ENCODE data around the gene GPR108. TPM values are rescaled to one million over a fixed set of nuclear protein-coding genes. Genes with fewer than 3 reads are reported as not detected.
"Not testable (repeated sequence)": the region's sequence is repeated elsewhere in the genome, so short reads cannot be mapped to it uniquely, and the experiment has no call there.

Gene GPR108
- polyA plus RNA-seq, 1 donor (not counting 4 experiments of a cell fraction or from before 2014, with no cell fraction given) = 57.7 TPM

- DNase-seq (ENCODE audit: low read depth, low spot score) = no peak
- Histone ChIP-seq H3K27me3 (ENCODE audit: control insufficient read depth, extremely low read depth, insufficient read depth, low read length) (no peaks in the 10 kb centered on the region), H3K79me2 (ENCODE audit: control insufficient read depth, insufficient read depth, low read length) (no peaks in the 10 kb centered on the region), H2AFZ (ENCODE audit: control insufficient read depth, low read length) (no peak overlapping the region), H3K27ac (ENCODE audit: control insufficient read depth, insufficient read depth, low read length) (no peak overlapping the region), H4K20me1 (ENCODE audit: control insufficient read depth, extremely low read depth, insufficient read depth, low read length) (no peaks in the 10 kb centered on the region), H3K4me3 (ENCODE audit: control insufficient read depth in 2 of 3, extremely low read depth in 1 of 3, insufficient read depth in 2 of 3, low read depth in 1 of 3, low read length in 3 of 3) (no peak overlapping the region), H3K9me3 (ENCODE audit: control insufficient read depth, low read depth, low read length) (no peaks in the 10 kb centered on the region), H3K9me1 (ENCODE audit: control insufficient read depth, extremely low read depth, insufficient read depth, low read length) (no peaks in the 10 kb centered on the region), H3K4me2 (ENCODE audit: control insufficient read depth, extremely low read depth, insufficient read depth, low read depth, low read length) (no peak overlapping the region), H3K36me3 (ENCODE audit: control insufficient read depth in 2 of 2, extremely low read depth in 1 of 2, insufficient read depth in 2 of 2, low read length in 2 of 2) (no peaks in the 10 kb centered on the region), H3K4me1 (ENCODE audit: control insufficient read depth, extremely low read depth, insufficient read depth, low read length) (no peaks in the 10 kb centered on the region), H3K9ac (ENCODE audit: control insufficient read depth, extremely low read depth, insufficient read depth, low read length) (no peak overlapping the region)
- no peak for TF ChIP-seq EZH2 (IDR thresholded peaks at IDR 0.05; ENCODE audit: low read length)
- no peak for TF ChIP-seq CTCF (optimal IDR thresholded peaks at IDR 0.05 in 1 of 3, IDR thresholded peaks at IDR 0.05 in 1 of 3, conservative IDR thresholded peaks at IDR 0.05 in 1 of 3; ENCODE audit: extremely low read depth in 1 of 3, insufficient read depth in 2 of 3, low read length in 3 of 3)
- dilution Hi-C loops (cut with MboI; ENCODE audit: extremely low pct_ligation_motif_present, low sequenced_read_pairs) = no loop called here
- FAIRE-seq = no peak
Observed at GRCh38 chr19:6776999-6777398, 39.6 kb upstream of the GPR108 start.

- H3K9me1 ChIP-seq (ENCODE audit: control insufficient read depth, extremely low read depth, insufficient read depth, low read length); H2AFZ ChIP-seq (ENCODE audit: control insufficient read depth, low read length); H3K27ac ChIP-seq (ENCODE audit: control insufficient read depth, insufficient read depth, low read length); FAIRE-seq; H3K9ac ChIP-seq (ENCODE audit: control insufficient read depth, extremely low read depth, insufficient read depth, low read length); H3K4me1 ChIP-seq (ENCODE audit: control insufficient read depth, extremely low read depth, insufficient read depth, low read length); H3K36me3 ChIP-seq (ENCODE audit: control insufficient read depth in 2 of 2, extremely low read depth in 1 of 2, insufficient read depth in 2 of 2, low read length in 2 of 2); dilution Hi-C loops (cut with MboI; ENCODE audit: extremely low pct_ligation_motif_present, low sequenced_read_pairs); H3K79me2 ChIP-seq (ENCODE audit: control insufficient read depth, insufficient read depth, low read length); H3K4me2 ChIP-seq (ENCODE audit: control insufficient read depth, extremely low read depth, insufficient read depth, low read depth, low read length); H3K4me3 ChIP-seq (ENCODE audit: control insufficient read depth in 2 of 3, extremely low read depth in 1 of 3, insufficient read depth in 2 of 3, low read depth in 1 of 3, low read length in 3 of 3); H4K20me1 ChIP-seq (ENCODE audit: control insufficient read depth, extremely low read depth, insufficient read depth, low read length); DNase-seq (ENCODE audit: low read depth, low spot score); H3K27me3 ChIP-seq (ENCODE audit: control insufficient read depth, extremely low read depth, insufficient read depth, low read length); H3K9me3 ChIP-seq (ENCODE audit: control insufficient read depth, low read depth, low read length): not testable (repeated sequence)
Observed at GRCh38 chr19:6776045-6776444, 38.7 kb upstream of the GPR108 start.

Measured in keratinocyte (primary cell).